Epithelial cell of proximal tubule (primary cell): ENCODE measurements around the gene PPP2R2C. TPM values are rescaled to one million over a fixed set of nuclear protein-coding genes. Genes with fewer than 3 reads are reported as not detected.

ENCODE experiments used
- DNase-seq: peaks from one replicate; pipeline ENCODE4 v3.0.0-alpha.2; 2011; ENCODE audit warnings: low read depth
- H3K4me3 ChIP-seq: 2 replicates; pipeline ENCODE4 v1.5.1; 2011; ENCODE audit warnings: low read depth, mild to moderate bottlenecking, low read length
- total RNA-seq: library from RNA; depleted of rRNA; stranded (reverse); fragments of >200 nt; gene quantifications from 2 replicates; pipeline ENCODE4 v1.2.3, GENCODE V29; 2015
- TF ChIP-seq, protein P1 (sequence below): conservative IDR thresholded peaks from 2 replicates; pipeline ENCODE4 v1.5.1; 2012; ENCODE audit warnings: low read depth, mild to moderate bottlenecking, low read length

PPP2R2C gene
- total RNA-seq, 1 donor from 2014 or later, result not detected

DNA sequence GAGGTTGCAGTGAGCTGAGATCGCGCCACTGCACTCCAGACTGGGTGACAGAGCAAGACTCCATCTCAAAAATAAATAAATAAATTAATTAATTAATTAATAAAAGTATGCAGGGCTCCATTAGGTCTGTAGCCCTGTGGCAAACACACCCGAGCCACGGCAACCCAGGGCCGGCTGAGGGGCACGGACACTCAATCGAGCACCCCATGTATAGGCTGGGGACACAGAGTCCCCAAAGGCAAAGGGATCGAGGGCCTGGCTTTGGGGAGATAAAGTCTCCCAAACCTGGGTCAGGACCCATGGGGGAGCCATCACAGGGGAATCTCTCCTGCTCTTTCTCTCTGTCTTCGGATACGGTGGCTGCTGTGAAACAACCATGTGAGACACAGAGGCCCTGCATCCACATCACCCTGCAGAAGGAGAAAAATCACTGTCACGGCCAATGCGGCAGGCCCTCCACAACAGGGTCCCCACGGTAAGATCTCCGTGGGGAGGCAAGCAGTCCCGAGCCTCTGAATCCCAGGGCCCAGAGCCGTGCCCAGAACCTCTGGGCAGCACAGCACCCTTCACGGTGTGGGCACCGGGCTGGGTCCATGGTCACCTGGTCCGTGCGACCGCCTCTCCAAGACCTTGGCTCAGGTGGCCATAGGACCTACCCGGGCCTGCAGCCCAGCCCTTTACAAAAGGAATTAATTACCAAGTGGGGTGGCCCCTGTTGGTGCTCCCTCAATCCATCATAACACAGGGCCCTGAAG, 121.0 kb downstream of the PPP2R2C start:
- H3K4me3 ChIP-seq, result no peak overlapping the region
- TF ChIP-seq, protein P1, sequence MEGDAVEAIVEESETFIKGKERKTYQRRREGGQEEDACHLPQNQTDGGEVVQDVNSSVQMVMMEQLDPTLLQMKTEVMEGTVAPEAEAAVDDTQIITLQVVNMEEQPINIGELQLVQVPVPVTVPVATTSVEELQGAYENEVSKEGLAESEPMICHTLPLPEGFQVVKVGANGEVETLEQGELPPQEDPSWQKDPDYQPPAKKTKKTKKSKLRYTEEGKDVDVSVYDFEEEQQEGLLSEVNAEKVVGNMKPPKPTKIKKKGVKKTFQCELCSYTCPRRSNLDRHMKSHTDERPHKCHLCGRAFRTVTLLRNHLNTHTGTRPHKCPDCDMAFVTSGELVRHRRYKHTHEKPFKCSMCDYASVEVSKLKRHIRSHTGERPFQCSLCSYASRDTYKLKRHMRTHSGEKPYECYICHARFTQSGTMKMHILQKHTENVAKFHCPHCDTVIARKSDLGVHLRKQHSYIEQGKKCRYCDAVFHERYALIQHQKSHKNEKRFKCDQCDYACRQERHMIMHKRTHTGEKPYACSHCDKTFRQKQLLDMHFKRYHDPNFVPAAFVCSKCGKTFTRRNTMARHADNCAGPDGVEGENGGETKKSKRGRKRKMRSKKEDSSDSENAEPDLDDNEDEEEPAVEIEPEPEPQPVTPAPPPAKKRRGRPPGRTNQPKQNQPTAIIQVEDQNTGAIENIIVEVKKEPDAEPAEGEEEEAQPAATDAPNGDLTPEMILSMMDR, result no peak
- no peak for DNase-seq

DNA sequence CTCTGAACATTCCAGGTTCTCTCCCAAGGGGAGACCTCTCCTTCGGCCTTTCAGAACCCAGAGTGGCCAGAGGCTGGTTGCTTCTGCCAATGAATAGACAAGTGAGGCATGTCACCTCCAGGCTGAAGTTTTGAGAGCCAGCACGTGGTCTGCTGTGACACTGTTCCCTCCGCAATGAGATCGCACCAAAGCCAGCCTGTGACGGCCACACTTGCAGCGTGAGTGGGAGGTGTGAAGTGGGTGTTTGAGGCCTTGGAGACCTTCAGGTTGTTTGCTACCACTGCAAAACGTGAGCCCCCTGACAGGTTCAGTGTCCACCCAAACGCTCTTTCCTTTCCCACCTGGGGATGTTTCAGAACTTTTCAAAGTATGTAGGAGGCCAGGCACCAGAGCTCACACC, 121.8 kb downstream of the PPP2R2C start:
- no peak for DNase-seq
- TF ChIP-seq, protein P1, result no peak

DNA sequence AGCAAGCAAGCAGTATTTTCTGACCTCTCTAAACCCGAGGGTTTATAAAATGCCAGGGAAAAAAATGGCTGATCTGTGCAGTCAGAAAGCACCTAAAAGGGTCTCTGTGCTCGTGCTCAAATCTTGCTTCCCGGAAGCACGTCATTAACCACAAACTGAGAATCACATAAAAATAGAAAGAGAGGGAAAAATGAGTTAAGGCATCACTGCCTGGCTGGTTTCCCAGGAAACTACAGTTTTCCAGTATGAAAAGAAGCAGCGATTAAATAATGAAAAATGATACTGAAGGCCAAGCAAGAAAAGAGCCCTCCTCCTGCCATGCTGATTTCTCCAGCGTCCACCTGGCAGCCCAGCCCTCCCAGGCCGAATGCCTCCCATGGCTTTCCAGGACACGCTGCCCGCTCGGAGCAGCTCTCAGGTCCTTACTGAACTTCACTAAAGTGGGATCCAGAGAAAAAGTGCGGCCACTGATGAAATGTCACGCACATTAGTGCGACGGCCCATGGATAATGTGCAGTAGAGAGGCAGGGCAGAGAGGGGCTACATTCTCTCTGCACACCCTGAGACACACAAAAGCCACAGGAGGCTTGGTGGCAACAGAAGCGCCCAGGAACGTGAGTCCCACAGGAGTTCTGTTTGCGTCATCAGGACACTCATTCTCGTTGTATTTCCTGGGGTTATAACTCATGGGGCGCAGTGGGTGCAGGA, 122.4 kb downstream of the PPP2R2C start:
- H3K4me3 ChIP-seq, result no peak overlapping the region
- DNase-seq, result no peak
- TF ChIP-seq, protein P1, result no peak

More for the DNA sequence above, 121.8 kb downstream of the PPP2R2C start:
- H3K4me3 ChIP-seq, result no peak overlapping the region

DNA sequence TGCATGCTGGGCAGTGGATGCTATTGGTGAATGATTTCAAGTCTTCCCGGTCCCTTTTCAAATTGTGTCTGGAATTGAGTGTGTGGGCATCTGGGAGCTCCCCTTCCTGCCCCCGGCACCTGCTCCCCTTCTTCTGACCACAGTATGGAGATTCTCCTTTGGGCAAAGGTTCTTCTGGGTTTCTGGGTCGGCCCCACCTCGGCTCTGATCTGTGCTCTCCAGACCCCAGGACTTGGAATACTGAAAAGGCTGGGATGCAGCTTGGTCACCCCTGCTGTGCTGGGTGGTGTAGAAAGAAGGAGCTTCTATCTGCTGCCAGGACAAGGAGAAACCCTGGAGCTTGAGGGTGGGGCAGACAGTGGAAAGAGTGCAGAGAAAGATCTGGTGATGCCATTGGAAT, 124.0 kb downstream of the PPP2R2C start:
- no peak for DNase-seq
- no peak overlapping the region for H3K4me3 ChIP-seq
- TF ChIP-seq, protein P1, result no peak

DNA sequence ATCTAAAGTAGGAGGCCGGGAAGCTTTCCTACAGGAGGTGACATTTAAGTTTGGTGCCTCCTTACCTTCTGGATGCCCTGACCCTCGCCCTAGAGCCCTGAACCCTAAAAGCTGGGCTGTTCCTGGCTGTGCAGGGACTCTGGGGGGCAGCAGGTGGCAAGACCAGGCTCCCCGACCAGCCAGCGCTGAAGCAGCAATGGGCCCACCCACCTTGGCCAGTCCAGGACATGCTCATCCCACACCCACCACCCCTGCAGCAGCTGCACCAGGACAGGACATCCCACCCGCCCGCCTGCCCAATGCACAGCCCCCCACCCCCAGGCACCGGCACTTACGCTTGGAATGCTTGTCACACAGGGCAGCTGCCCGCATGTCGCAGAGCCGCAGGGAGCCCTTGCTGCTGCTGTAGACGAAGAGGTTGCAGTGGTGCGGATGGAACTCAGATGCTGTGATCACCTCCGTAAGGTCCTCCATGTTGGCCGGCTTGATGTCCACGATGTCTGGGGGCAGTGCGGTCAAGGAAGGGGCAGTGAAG, 124.8 kb downstream of the PPP2R2C start:
- TF ChIP-seq, protein P1, result no peak
- H3K4me3 ChIP-seq, result no peak overlapping the region
- DNase-seq, result no peak

DNA sequence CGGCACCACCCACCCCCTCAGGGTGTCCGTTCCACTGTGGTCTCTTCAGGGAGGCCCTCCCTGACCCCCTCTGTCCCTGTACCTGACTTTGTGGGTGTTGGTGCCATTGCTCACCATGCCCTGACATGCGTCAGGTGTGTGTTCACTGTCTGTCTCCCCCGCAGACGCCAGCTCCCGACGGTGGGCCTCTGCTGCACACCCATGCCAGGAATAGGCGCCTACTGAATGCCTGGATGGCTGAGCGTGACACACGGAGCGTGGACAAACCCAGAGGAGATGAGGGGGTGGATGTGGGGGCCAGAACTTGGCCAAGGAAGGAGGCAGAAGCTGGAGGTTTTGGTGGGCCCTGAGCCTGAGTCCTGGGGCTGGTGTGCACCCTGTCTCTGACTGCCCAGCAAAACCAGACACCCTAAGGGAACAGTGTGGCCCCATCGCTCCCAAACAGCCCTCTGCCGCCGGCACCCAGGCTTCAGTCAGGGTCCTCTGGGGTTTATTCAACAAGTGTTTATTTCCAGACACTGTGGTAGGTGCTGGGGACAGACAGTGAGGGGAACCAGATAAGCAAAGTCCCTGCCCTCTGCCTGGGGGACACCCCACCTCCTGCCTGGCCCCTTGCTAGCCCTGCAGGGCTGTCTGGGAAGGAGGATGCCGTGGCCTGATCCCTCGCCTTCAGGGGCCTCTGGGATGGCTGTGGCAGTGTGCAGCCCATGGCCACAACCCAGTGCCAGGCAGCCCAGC, 125.9 kb downstream of the PPP2R2C start:
- TF ChIP-seq, protein P1, result no peak
- no peak overlapping the region for H3K4me3 ChIP-seq
- DNase-seq, result no peak
